HEK293T (cell line): Measurements from ENCODE around the gene MCRS1.

Source experiments
- ARNT ChIP-seq: fragments of 450-650 bp; IDR thresholded peaks from 2 replicates; pipeline ENCODE4 v1.6.1; 2017; ENCODE audit warnings: mild to moderate bottlenecking
- BHLHE40 ChIP-seq: fragments of 450-650 bp; IDR thresholded peaks from 2 replicates; pipeline ENCODE4 v1.6.1; 2016; ENCODE audit warnings: mild to moderate bottlenecking, moderate library complexity, borderline replicate concordance
- CTBP1 ChIP-seq: fragments of 450-650 bp; IDR thresholded peaks from 2 replicates; pipeline ENCODE4 v1.6.1; 2016; ENCODE audit warnings: borderline replicate concordance
- ELF4 ChIP-seq: fragments of 450-650 bp; IDR thresholded peaks from 2 replicates; pipeline ENCODE4 v1.6.1; 2017; ENCODE audit warnings: antibody characterized with exemption
- FOXM1 ChIP-seq: fragments of 450-650 bp; IDR thresholded peaks from 2 replicates; pipeline ENCODE4 v1.6.1; 2017; ENCODE audit warnings: mild to moderate bottlenecking, borderline replicate concordance
- L3MBTL2 ChIP-seq: fragments of 450-650 bp; conservative IDR thresholded peaks from 2 replicates; pipeline ENCODE4 v1.6.1; 2016; ENCODE audit warnings: mild to moderate bottlenecking
- LEF1 ChIP-seq: fragments of 450-650 bp; IDR thresholded peaks from 2 replicates; pipeline ENCODE4 v1.6.1; 2017; ENCODE audit warnings: mild to moderate bottlenecking, borderline replicate concordance
- NFRKB ChIP-seq: fragments of 450-650 bp; IDR thresholded peaks from 2 replicates; pipeline ENCODE4 v1.6.1; 2016; ENCODE audit warnings: mild to moderate bottlenecking, moderate library complexity
- SP1 ChIP-seq: fragments of 450-650 bp; IDR thresholded peaks from 2 replicates; pipeline ENCODE4 v1.6.1; 2017
- SUZ12 ChIP-seq: fragments of 450-650 bp; IDR thresholded peaks from 2 replicates; pipeline ENCODE4 v1.6.1; 2016; ENCODE audit warnings: mild to moderate bottlenecking

- TF ChIP-seq FOXM1 (no peak), L3MBTL2 (no peak), ARNT (no peak), BHLHE40 (no peak), NFRKB (no peak), LEF1 (no peak), SP1 (no peak), SUZ12 (no peak), ELF4 (no peak), CTBP1 (no peak)
Observed at GRCh38 chr12:49529414-49529813, 38.5 kb downstream of the MCRS1 start.
